Neural cell (in vitro differentiated cells): ENCODE data around the gene DUSP7. TPM values are rescaled to one million over a fixed set of nuclear protein-coding genes. Genes with fewer than 3 reads are reported as not detected.

Source experiments
- H2AFZ ChIP-seq: fragments of 200-600, 300-800 bp; sonication (generic), shearing (Covaris generic); 2 replicates; pipeline ENCODE4 v1.6.0; 2014; ENCODE audit warnings: low read depth, mild to moderate bottlenecking, antibody characterized with exemption, low read length, moderate library complexity
- H3F3A ChIP-seq: fragments of 200-600 bp; shearing (Covaris generic); 2 replicates; pipeline ENCODE4 v1.6.1; 2016; ENCODE audit warnings: mild to moderate bottlenecking, moderate library complexity, mixed read lengths, antibody characterized with exemption, low read length; ENCODE audit not compliant: insufficient read depth, poor library complexity, severe bottlenecking
- H3K27ac ChIP-seq: fragments of 200-600, 300-800 bp; sonication (generic), shearing (Covaris generic); 2 replicates; pipeline ENCODE4 v1.5.1; 2014; ENCODE audit warnings: mild to moderate bottlenecking, low read length, moderate library complexity
- H3K27me3 ChIP-seq: fragments of 300-800, 200-600 bp; sonication (generic), shearing (Covaris generic); 2 replicates; pipeline ENCODE4 v1.6.0; 2014; ENCODE audit warnings: mild to moderate bottlenecking, low read depth, low read length, moderate library complexity; ENCODE audit not compliant: insufficient read depth
- H3K36me3 ChIP-seq: fragments of 300-800, 200-600 bp; sonication (generic), shearing (Covaris generic); 2 replicates; pipeline ENCODE4 v1.5.1; 2014; ENCODE audit warnings: mild to moderate bottlenecking, antibody characterized with exemption, low read length, moderate library complexity; ENCODE audit not compliant: insufficient read depth
- H3K4me2 ChIP-seq: fragments of 300-800, 200-600 bp; sonication (generic), shearing (Covaris generic); 2 replicates; pipeline ENCODE4 v1.6.0; 2014; ENCODE audit warnings: mild to moderate bottlenecking, low read length
- H3K4me3 ChIP-seq: fragments of 300-800, 200-600 bp; sonication (generic), shearing (Covaris generic); 2 replicates; pipeline ENCODE4 v1.5.1; 2014; ENCODE audit warnings: mild to moderate bottlenecking, low read length, moderate library complexity
- H3K79me2 ChIP-seq: fragments of 200-600 bp; shearing (Covaris generic); replicated peaks from 2 replicates; pipeline ENCODE4 v1.6.0; 2014; ENCODE audit warnings: mild to moderate bottlenecking, low read length, moderate library complexity; ENCODE audit not compliant: insufficient read depth
- H3K9ac ChIP-seq: fragments of 300-800, 200-600 bp; sonication (generic), shearing (Covaris generic); 2 replicates; pipeline ENCODE4 v1.6.1; 2016; ENCODE audit warnings: mild to moderate bottlenecking, low read length, mixed read lengths
- H3K9me2 ChIP-seq: fragments of 200-600 bp; shearing (Covaris generic); 2 replicates; pipeline ENCODE4 v1.6.1; 2016; ENCODE audit warnings: mild to moderate bottlenecking, low read length, mixed read lengths; ENCODE audit not compliant: insufficient read depth
- H3K9me3 ChIP-seq: fragments of 200-600, 300-800 bp; sonication (generic), shearing (Covaris generic); 2 replicates; pipeline ENCODE4 v1.6.1; 2016; ENCODE audit warnings: mild to moderate bottlenecking, mixed run types, low read length, moderate library complexity, mixed read lengths
- H4K20me1 ChIP-seq: fragments of 200-600 bp; shearing (Covaris generic); 2 replicates; pipeline ENCODE4 v1.6.1; 2016; ENCODE audit warnings: mild to moderate bottlenecking, mixed run types; ENCODE audit not compliant: insufficient read depth
- EP300 ChIP-seq: fragments of 450-650 bp; conservative IDR thresholded peaks from 2 replicates; pipeline ENCODE4 v1.6.1; 2014; ENCODE audit warnings: antibody characterized with exemption, mild to moderate bottlenecking, moderate library complexity; ENCODE audit not compliant: poor library complexity, severe bottlenecking
- EZH2 ChIP-seq: fragments of 200-600, 300-800 bp; shearing (Covaris generic), sonication (generic); IDR thresholded peaks from 2 replicates; pipeline ENCODE4 v1.6.1; 2014; ENCODE audit warnings: antibody characterized with exemption, low read length, borderline replicate concordance, mild to moderate bottlenecking; ENCODE audit not compliant: insufficient read depth, poor library complexity, severe bottlenecking
- MXI1 ChIP-seq: fragments of 450-650 bp; conservative IDR thresholded peaks from 2 replicates; pipeline ENCODE4 v1.6.1; 2014; ENCODE audit warnings: antibody characterized with exemption, mild to moderate bottlenecking; ENCODE audit not compliant: poor library complexity, severe bottlenecking
- POLR2AphosphoS5 ChIP-seq: IDR thresholded peaks from 2 replicates; pipeline ENCODE4 v1.6.1; 2012
- RAD21 ChIP-seq: fragments of 450-650 bp; conservative IDR thresholded peaks from 2 replicates; pipeline ENCODE4 v1.6.1; 2014; ENCODE audit warnings: antibody characterized with exemption, mild to moderate bottlenecking, moderate library complexity
- SMC3 ChIP-seq: fragments of 450-650 bp; conservative IDR thresholded peaks from 2 replicates; pipeline ENCODE4 v1.6.1; 2014; ENCODE audit warnings: antibody characterized with exemption, mild to moderate bottlenecking, moderate library complexity; ENCODE audit not compliant: poor library complexity
- TAF1 ChIP-seq: IDR thresholded peaks from 2 replicates; pipeline ENCODE4 v1.6.1; 2012; ENCODE audit warnings: low read depth
- polyA plus RNA-seq: library from polyadenylated mRNA; depleted of rRNA; stranded (reverse); fragments of >200 nt; gene quantifications from 2 replicates; pipeline ENCODE4 v1.2.3, GENCODE V29; 2014
- TF ChIP-seq, protein P1 (sequence below): IDR thresholded peaks from 2 replicates; pipeline ENCODE4 v1.6.1; 2012; ENCODE audit warnings: borderline replicate concordance
- TF ChIP-seq, protein P2 (sequence below): fragments of 450-650 bp; IDR thresholded peaks from 2 replicates; pipeline ENCODE4 v1.5.1; 2014; ENCODE audit warnings: antibody characterized with exemption, mild to moderate bottlenecking, moderate library complexity; ENCODE audit not compliant: poor library complexity, severe bottlenecking

The DUSP7 gene
- polyA plus RNA-seq, 1 donor from 2014 or later, result 8.5 TPM

DNA sequence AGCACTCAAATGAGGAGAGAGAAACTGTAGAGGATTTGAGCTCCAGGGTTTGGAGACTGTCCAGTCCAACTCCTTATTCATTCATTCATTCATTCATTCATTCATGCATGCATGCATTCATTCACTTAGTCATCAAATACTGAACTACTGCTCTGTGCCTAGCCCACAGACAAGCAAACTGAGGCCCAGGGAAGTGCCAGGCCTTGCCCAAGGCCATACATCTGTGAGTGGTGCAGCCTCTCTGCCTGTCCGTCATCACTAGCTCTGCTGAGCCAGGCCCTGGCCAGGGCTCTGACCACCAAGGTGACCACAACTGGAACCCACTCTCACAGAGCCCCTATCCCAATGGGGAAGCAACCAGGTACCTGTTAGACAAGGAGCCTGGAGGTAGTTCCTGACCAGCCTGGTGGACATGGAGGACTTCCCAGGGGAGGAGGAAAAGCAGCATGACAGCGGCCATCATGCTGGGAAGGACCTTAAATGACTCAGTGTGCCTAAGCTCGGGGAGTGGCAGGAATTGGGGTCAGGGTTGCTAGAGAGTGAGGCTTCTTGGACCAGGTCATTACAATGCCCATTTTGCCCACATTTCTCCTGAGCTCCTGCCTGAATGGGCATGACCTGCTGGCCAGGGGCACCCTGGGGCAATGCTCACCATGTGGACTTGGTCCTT is 33.1 kb downstream of the DUSP7 start:
- Histone ChIP-seq H3K36me3 (no peaks in the 10 kb centered on the region), H4K20me1 (no peaks in the 10 kb centered on the region), H3K79me2 (no peaks in the 10 kb centered on the region), H2AFZ (no peak overlapping the region), H3K4me3 (no peak overlapping the region), H3K9me2 (no peaks in the 10 kb centered on the region), H3K4me2 (no peak overlapping the region), H3K27me3 (no peaks in the 10 kb centered on the region), H3F3A (no peaks in the 10 kb centered on the region), H3K9ac (no peak overlapping the region), H3K9me3 (no peaks in the 10 kb centered on the region), H3K27ac (no peak overlapping the region)
- TF ChIP-seq, protein P1, sequence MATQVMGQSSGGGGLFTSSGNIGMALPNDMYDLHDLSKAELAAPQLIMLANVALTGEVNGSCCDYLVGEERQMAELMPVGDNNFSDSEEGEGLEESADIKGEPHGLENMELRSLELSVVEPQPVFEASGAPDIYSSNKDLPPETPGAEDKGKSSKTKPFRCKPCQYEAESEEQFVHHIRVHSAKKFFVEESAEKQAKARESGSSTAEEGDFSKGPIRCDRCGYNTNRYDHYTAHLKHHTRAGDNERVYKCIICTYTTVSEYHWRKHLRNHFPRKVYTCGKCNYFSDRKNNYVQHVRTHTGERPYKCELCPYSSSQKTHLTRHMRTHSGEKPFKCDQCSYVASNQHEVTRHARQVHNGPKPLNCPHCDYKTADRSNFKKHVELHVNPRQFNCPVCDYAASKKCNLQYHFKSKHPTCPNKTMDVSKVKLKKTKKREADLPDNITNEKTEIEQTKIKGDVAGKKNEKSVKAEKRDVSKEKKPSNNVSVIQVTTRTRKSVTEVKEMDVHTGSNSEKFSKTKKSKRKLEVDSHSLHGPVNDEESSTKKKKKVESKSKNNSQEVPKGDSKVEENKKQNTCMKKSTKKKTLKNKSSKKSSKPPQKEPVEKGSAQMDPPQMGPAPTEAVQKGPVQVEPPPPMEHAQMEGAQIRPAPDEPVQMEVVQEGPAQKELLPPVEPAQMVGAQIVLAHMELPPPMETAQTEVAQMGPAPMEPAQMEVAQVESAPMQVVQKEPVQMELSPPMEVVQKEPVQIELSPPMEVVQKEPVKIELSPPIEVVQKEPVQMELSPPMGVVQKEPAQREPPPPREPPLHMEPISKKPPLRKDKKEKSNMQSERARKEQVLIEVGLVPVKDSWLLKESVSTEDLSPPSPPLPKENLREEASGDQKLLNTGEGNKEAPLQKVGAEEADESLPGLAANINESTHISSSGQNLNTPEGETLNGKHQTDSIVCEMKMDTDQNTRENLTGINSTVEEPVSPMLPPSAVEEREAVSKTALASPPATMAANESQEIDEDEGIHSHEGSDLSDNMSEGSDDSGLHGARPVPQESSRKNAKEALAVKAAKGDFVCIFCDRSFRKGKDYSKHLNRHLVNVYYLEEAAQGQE, result no peak

DNA sequence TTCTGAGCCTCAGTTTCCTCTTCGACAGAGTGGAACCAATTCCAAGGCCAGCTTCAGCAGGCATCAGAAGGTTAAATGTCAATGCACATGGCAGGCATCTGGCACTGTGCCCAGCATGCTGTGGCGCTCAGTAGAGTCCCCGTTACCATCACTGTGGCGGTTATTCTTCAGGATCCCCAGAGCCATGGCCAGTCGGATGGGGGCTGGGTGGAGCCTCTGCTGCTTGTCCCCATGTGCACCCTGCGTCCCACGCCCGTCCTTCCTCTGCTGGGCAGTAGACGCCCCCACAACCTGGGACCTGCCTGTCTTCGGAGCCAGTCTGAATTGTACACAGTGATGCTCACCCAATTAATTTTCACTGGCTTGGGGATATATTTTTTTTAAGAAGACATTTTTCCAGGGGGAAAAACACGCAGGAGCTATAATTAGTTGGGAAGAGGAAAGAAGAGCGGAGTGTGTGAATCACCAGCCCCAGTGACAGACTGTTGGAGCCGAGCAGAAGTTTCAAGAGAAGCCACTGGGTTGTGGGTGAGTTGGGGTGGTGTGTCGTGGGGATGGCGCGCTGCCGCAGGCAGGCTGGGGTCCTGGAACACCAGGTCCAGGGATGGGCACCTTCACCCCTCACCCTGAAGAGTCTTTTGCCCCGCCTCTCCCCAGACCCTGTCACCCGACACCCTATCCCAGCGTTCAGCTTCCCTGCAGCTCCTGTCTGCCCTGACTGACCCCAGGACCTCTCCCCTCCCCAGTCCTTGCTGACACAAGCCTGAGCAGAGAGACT is 33.9 kb downstream of the DUSP7 start:
- H3K27me3 ChIP-seq, result no peaks in the 10 kb centered on the region
- H3K79me2 ChIP-seq, result no peaks in the 10 kb centered on the region
- TF ChIP-seq POLR2AphosphoS5 (no peak), TAF1 (no peak), EP300 (no peak), RAD21 (no peak), MXI1 (no peak), SMC3 (no peak), EZH2 (no peak)
- TF ChIP-seq, protein P1, result no peak
- TF ChIP-seq, protein P2, sequence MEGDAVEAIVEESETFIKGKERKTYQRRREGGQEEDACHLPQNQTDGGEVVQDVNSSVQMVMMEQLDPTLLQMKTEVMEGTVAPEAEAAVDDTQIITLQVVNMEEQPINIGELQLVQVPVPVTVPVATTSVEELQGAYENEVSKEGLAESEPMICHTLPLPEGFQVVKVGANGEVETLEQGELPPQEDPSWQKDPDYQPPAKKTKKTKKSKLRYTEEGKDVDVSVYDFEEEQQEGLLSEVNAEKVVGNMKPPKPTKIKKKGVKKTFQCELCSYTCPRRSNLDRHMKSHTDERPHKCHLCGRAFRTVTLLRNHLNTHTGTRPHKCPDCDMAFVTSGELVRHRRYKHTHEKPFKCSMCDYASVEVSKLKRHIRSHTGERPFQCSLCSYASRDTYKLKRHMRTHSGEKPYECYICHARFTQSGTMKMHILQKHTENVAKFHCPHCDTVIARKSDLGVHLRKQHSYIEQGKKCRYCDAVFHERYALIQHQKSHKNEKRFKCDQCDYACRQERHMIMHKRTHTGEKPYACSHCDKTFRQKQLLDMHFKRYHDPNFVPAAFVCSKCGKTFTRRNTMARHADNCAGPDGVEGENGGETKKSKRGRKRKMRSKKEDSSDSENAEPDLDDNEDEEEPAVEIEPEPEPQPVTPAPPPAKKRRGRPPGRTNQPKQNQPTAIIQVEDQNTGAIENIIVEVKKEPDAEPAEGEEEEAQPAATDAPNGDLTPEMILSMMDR, result no peak
- no peaks in the 10 kb centered on the region for H3K9me3 ChIP-seq
- no peaks in the 10 kb centered on the region for H3F3A ChIP-seq
- H3K4me2 ChIP-seq, result no peak overlapping the region
- H3K4me3 ChIP-seq, result no peak overlapping the region
- no peak overlapping the region for H3K9ac ChIP-seq
- H3K9me2 ChIP-seq, result no peaks in the 10 kb centered on the region
- H3K36me3 ChIP-seq, result no peaks in the 10 kb centered on the region
- no peaks in the 10 kb centered on the region for H4K20me1 ChIP-seq
- no peak overlapping the region for H3K27ac ChIP-seq
- H2AFZ ChIP-seq, result no peak overlapping the region
